HG02759 (cell line): ENCODE data around the gene SLC6A15.

Experiments
- ATAC-seq: cut with Tn5 transposase; IDR thresholded peaks from one replicate; pipeline ENCODE4 v1.9.1; 2021; ENCODE audit warnings: mild to moderate bottlenecking, moderate library complexity; ENCODE audit not compliant: unreplicated experiment

Gene SLC6A15

DNA sequence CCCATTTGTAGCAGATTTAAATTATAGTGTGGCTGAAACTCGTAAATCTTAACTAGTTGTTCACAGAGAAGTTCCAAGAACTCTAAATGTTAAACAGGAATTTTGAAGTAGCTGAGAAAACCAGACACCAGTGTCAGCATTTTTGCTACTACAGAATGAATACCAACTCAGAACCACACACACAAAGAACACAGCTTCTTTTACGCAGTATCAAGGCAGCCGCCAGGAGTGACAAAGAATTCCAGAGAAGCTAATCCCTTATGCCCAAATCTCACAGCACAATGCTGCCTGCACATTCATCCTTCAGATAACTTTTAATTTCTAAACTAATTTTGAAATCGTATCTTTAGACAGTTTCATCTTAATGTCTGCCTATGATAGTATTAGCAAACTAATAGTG is 37.4 kb downstream of the SLC6A15 start:
- no peak for ATAC-seq

DNA sequence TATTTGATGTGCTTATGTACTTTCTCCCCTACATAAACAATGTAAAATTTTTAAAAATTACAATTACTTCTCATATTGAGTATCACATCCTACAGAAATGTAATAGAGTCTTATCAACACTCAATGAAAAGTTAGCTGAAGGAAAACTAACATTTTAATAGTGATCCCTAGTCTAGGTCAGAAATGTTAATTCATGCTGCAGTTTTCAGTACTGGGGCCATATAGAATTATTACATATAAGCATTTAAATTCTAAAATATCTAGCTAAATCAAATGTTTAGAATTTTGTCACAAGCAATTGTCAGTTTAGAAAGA is 37.8 kb downstream of the SLC6A15 start:
- ATAC-seq = peak; percentile 8

DNA sequence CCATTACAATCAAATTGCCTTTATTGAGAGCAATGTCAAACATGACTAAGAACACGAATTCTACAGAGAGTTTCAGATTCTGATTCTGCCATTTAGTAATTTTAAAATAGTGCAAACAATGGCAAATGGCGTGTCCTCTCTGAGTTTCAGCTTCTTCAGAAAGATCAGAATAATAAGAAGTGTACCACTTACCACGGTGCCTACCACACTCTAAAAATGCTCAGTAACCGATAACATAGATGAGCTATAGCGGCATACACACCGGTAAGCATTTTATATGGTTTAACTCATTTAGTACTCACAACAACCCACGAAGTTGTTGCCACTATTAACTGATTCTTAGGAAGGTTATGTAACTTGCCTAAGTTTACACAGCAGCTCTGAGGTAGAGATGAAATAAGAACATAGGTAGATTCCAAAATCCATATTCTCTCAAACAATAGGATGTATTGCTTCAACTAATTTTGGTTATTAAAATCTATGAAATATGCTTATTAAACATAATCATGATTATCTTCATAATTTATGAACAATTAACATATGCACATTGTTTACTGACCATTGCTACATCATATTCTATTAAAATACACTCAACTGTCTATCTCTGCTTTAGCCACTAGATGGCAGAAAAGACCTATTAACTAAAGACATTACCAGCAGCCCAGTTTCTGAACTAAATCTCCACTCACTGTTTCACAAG is 38.3 kb downstream of the SLC6A15 start:
- ATAC-seq = peak; percentile 94

- ATAC-seq = no peak
These were observed 50.4 kb downstream of the SLC6A15 start for GRCh38 chr12:84862186-84862585.

GRCh38 chr12:84860718-84861117 is 51.9 kb downstream of the SLC6A15 start:
- ATAC-seq = no peak

- no peak for ATAC-seq
These were observed 53.8 kb downstream of the SLC6A15 start for GRCh38 chr12:84858796-84859195.

DNA sequence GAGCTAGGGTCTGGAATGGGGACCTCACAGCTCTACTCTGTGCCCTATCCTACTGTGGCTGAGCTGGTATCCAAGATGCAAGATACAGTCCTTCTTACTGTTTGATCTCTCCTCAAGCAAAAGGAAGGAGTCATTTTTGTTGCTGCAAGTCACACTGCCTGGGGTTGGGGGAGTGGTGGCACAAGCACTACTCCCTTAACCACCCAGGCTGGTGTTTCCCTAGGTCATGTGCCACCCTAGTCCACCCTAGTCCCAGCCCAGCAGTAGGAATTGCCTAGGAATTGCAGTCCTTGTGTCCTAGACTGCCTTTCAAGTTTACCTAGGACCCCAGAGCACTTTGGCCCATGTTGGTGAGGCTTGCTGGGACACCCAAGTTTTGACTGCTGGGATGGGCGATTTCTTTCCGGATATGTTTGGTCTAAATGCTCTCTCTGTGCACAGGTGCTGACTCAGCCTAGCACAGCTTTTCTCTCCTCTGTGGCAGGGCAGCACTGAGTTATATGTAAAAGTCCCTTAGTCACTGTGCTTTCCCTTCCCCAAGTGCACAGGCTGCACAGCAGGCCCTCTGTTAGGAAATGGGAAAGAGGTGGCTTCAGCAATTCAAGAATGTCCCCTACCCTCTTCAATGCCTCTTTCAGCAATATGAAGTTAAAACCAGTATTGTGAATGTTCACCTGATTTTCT is 54.9 kb downstream of the SLC6A15 start:
- ATAC-seq = no peak

- ATAC-seq = no peak
These were observed 56.3 kb downstream of the SLC6A15 start for GRCh38 chr12:84856156-84856900.

DNA sequence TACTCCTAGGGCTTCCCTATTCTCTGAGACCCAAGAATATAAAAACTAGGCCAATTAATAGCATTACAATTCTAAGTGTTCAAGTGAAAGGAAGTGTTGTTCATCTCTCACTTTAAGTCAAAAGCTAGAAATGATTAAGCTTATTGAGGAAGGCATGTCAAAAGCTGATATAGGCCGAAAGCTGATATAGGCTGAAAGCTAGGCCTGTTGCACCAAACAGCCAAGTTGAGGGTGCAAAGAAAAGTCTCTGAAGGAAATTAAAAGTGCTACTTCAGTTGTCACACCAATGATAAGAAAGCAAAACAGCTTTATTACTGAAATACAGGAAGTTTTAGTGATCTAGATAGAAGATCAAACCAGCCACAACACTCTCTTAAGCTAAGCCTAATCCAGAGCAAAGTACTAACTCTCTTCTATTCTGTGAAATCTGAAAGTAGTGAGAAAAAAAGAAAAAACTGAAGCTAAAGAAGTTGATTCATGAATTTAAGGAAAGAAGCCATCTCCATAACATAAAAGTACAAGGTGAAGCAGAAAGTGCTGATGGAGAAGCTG is 68.9 kb downstream of the SLC6A15 start:
- no peak for ATAC-seq

DNA sequence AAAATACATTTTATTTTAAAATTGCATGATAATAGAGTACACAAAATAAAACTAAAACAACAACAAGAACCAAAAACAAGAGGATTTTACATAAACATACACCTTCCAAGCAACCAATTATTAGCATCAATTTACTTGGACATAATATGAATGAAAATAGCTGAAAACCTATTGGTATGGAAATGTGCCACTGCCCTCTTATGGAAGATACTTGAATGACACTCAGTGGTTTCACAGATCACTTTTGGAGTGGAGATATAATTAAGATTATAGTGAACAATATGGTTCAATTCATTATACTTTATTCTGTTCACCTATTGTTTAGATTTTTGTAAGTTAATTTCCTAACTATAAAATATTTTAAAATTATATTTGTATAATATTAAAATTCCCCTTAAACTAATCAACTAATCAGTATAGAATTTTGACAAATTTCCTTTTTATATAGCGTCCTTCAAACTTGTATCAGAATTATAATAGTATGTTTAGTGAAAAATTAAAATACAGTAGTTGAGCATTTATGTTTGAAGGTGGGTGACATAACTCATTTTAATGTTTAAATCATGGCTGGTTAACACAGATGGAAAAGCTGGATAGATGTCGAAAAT is 70.1 kb downstream of the SLC6A15 start:
- ATAC-seq = peak; percentile 62

- no peak for ATAC-seq
These were observed 71.0 kb downstream of the SLC6A15 start for GRCh38 chr12:84841591-84841990.

- no peak for ATAC-seq
These were observed 72.2 kb downstream of the SLC6A15 start for GRCh38 chr12:84840356-84840755.

GRCh38 chr12:84826925-84827324 is 85.7 kb downstream of the SLC6A15 start:
- no peak for ATAC-seq

- ATAC-seq = no peak
These were observed 87.5 kb downstream of the SLC6A15 start for GRCh38 chr12:84825149-84825548.

GRCh38 chr12:84822525-84822924 is 90.1 kb downstream of the SLC6A15 start:
- no peak for ATAC-seq

DNA sequence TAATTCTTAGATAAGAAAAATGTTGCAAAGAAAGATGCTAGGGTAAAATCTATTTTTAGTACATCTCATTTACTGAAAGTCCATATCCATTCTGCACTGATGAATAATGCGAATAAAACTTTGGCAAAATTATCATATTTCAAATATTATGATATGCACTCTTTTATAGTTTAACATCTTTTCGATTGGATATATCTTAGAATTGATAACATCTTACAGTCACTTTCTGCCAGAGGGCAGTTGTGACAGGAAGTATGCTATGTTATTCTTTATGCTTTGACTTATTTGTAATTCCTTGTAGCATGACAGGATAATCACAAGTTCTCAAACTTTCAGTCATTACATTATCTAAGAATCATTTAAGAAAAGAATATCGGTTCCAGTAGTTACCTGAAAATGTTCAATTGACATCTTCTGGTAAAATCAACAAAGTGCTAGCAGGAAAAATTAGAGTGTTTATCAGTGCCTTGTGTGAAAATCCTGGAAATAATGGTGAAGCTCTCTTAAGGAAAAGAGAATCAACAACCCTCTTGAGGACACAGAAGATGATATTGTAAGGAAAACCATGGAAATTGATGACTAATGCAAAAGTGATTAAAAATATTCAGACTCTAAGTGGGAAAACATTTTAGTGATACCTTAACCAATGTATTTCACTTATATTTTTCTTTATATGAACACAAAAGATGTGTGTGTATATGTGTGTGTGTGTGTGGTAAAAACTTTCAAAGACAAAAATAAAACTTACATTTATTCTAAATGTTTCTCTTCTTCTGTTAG is 95.5 kb downstream of the SLC6A15 start:
- no peak for ATAC-seq

GRCh38 chr12:84814664-84815245 is 97.8 kb downstream of the SLC6A15 start:
- no peak for ATAC-seq

GRCh38 chr12:84813780-84814663 is 98.6 kb downstream of the SLC6A15 start:
- ATAC-seq = peak; percentile 60

DNA sequence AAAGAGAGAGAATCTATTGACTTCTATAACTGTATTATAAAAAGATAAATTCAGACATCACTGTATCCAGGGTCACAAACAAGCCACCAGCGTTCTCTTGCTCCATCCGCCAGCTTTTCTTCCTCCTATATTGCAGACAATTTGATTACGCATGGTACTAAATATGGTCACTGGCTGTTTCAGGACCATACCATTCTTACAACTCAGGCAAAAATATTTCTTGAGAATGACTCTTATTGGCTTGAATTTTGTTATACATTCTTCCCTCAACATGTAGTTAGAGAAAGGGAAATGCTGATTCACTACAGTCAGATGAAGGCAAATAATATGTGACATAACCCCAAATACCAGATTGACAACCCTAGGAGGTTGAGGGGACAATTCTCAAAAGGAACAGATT is 101.3 kb downstream of the SLC6A15 start:
- no peak for ATAC-seq
